Measurements from ENCODE around the gene RSPH9. TPM values are rescaled to one million over a fixed set of nuclear protein-coding genes. Genes with fewer than 3 reads are reported as not detected.

The RSPH9 gene
- total RNA-seq, 1 donor from 2014 or later, result 0.63 TPM

GRCh38 chr6:43713643-43714310 lies 68.9 kb downstream of the RSPH9 start:
- Mint-ChIP-seq H3K27ac (ENCODE audit: unreplicated experiment) (no peak overlapping the region), H3K9me3 (no peaks in the 10 kb centered on the region), H3K4me3 (no peak overlapping the region), H3K27me3 (ENCODE audit: low read depth) (peaks cover 6% of the 10 kb centered on the region), H3K36me3 (ENCODE audit: low read depth) (no peaks in the 10 kb centered on the region), H3K4me1 (peaks cover 21% of the 10 kb centered on the region)
- no peak for DNase-seq (ENCODE audit: low read depth, low spot score)
- TF ChIP-seq CTCF (conservative IDR thresholded peaks at IDR 0.05), result no peak

GRCh38 chr6:43714311-43715055 lies 69.6 kb downstream of the RSPH9 start:
- Mint-ChIP-seq H3K4me3 (no peak overlapping the region), H3K27me3 (ENCODE audit: low read depth) (peaks cover 6% of the 10 kb centered on the region), H3K36me3 (ENCODE audit: low read depth) (no peaks in the 10 kb centered on the region), H3K9me3 (no peaks in the 10 kb centered on the region), H3K4me1 (peaks cover 21% of the 10 kb centered on the region), H3K27ac (ENCODE audit: unreplicated experiment) (no peak overlapping the region)
- no peak for TF ChIP-seq CTCF (conservative IDR thresholded peaks at IDR 0.05)
- no peak for DNase-seq (ENCODE audit: low read depth, low spot score)

- Mint-ChIP-seq H3K4me3 (no peak overlapping the region), H3K9me3 (no peaks in the 10 kb centered on the region), H3K27me3 (ENCODE audit: low read depth) (peaks cover 6% of the 10 kb centered on the region), H3K27ac (ENCODE audit: unreplicated experiment) (no peak overlapping the region), H3K36me3 (ENCODE audit: low read depth) (no peaks in the 10 kb centered on the region), H3K4me1 (peaks cover 21% of the 10 kb centered on the region)
- no peak for DNase-seq (ENCODE audit: low read depth, low spot score)
- no peak for TF ChIP-seq CTCF (conservative IDR thresholded peaks at IDR 0.05)
Observed at GRCh38 chr6:43715056-43715788, 70.4 kb downstream of the RSPH9 start.

GRCh38 chr6:43716099-43716498 lies 71.3 kb downstream of the RSPH9 start:
- Mint-ChIP-seq H3K4me1 (peaks cover 17% of the 10 kb centered on the region), H3K27ac (ENCODE audit: unreplicated experiment) (no peak overlapping the region), H3K36me3 (ENCODE audit: low read depth) (no peaks in the 10 kb centered on the region), H3K9me3 (no peaks in the 10 kb centered on the region), H3K27me3 (ENCODE audit: low read depth) (peaks cover 6% of the 10 kb centered on the region), H3K4me3 (no peak overlapping the region)
- no peak for TF ChIP-seq CTCF (conservative IDR thresholded peaks at IDR 0.05)
- no peak for DNase-seq (ENCODE audit: low read depth, low spot score)

DNA sequence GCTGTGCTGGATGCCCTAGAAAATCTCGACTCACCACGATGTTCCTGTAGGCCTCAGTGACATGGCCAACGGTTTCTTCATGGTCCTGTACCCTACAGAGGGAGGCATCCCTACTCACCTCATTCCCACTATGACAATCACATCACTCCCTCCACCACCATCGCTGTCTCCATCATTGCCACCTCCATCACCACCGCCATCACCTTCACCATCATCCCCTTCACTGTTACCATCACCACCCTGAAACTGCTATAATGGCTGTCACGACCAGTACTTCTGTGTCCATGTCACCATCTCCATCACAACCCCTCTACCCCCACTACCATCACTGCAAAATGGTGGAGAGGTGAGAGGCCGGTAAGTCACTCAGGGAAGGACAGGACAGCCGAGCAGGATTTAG lies 72.6 kb downstream of the RSPH9 start:
- TF ChIP-seq CTCF (conservative IDR thresholded peaks at IDR 0.05), result no peak
- Mint-ChIP-seq H3K27ac (ENCODE audit: unreplicated experiment) (peak overlapping the region; percentile 39), H3K36me3 (ENCODE audit: low read depth) (no peaks in the 10 kb centered on the region), H3K9me3 (no peaks in the 10 kb centered on the region), H3K4me3 (no peak overlapping the region), H3K27me3 (ENCODE audit: low read depth) (peaks cover 9% of the 10 kb centered on the region), H3K4me1 (peaks cover 9% of the 10 kb centered on the region)
- no peak for DNase-seq (ENCODE audit: low read depth, low spot score)

Measured in neural crest cell (in vitro differentiated cells).